ENCODE data around the gene PPT1.
A peak's percentile ranks its signal among the peaks of the same experiment; 100 is the strongest.

Gene PPT1

GRCh38 chr1:40102038-40102437 lies 5.0 kb upstream of the PPT1 start:
- DNase-seq = no peak
- no peak overlapping the region for H3K27ac ChIP-seq (ENCODE audit: low read length, poor library complexity, severe bottlenecking)
- no peak overlapping the region for H2BK5ac ChIP-seq (ENCODE audit: low read depth, low read length, poor library complexity, severe bottlenecking)
- H3K4me1 ChIP-seq (ENCODE audit: control insufficient read depth, insufficient read depth, low read depth, low read length) = peaks cover 4% of the 10 kb centered on the region
- H3K18ac ChIP-seq (ENCODE audit: low read depth in 1 of 2, low read length in 2 of 2) = no peak overlapping the region
- H2AK5ac ChIP-seq (ENCODE audit: low read length, severe bottlenecking) = no peak overlapping the region
- H3K36me3 ChIP-seq (ENCODE audit: control insufficient read depth in 1 of 2, insufficient read depth in 2 of 2, low read depth in 1 of 2, low read length in 2 of 2) = no peaks in the 10 kb centered on the region
- no peak overlapping the region for H3K4me2 ChIP-seq (ENCODE audit: low read length, poor library complexity, severe bottlenecking)
- H3K4ac ChIP-seq (ENCODE audit: low read depth in 1 of 2, low read length in 2 of 2) = no peak overlapping the region
- no peak overlapping the region for H4K8ac ChIP-seq (ENCODE audit: low read length)
- H4K91ac ChIP-seq (ENCODE audit: low read length) = no peak overlapping the region
- peaks cover 0 to 8% of the 10 kb centered on the region in 2 experiments for H3K27me3 ChIP-seq (ENCODE audit: control insufficient read depth in 1 of 2, insufficient read depth in 1 of 2, low read length in 2 of 2)
- no peak overlapping the region for H3K9ac ChIP-seq (ENCODE audit: low read length)
- no CpG with 5 or more reads among the region's 1 CpG for WGBS
- H2BK15ac ChIP-seq (ENCODE audit: low read depth, poor library complexity, severe bottlenecking) = no peak overlapping the region
- H3K79me1 ChIP-seq (replicated peaks; ENCODE audit: low read length, poor library complexity, severe bottlenecking) = no peaks in the 10 kb centered on the region
- H2AFZ ChIP-seq (ENCODE audit: low read depth, low read length) = no peak overlapping the region
- no peak overlapping the region for H3K14ac ChIP-seq (ENCODE audit: low read length in 2 of 2)
- no peak overlapping the region for H2BK120ac ChIP-seq (ENCODE audit: low read depth, low read length)
- H3K4me3 ChIP-seq (ENCODE audit: insufficient read depth in 1 of 2, low read depth in 1 of 2, low read length in 2 of 2) = no peak overlapping the region
- H3K9me3 ChIP-seq (ENCODE audit: control insufficient read depth, low read length) = peaks cover 8% of the 10 kb centered on the region
- no peak overlapping the region for H2BK12ac ChIP-seq (ENCODE audit: low read length in 2 of 2)
- H3K23ac ChIP-seq (ENCODE audit: low read length in 2 of 2) = no peak overlapping the region

DNA sequence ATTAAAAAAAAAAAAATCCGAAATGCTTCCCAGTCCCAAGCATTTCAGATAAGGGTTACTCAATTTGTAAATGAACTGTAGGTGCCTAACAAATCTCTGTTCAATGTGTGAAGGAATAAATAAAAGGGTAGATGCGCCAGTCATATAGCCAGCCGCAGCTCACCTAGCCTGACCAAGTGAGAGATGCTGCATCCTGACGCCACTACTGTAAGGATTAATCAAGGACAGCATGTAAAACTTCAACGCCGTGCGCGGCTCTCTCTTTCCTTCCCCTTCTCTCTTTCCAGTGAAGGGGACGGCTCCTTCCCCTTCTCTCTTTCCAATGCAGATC lies 441 bp downstream of the PPT1 start:
- Histone ChIP-seq H3K4me2 (ENCODE audit: low read length, poor library complexity, severe bottlenecking) (peak overlapping the region; percentile 87), H3K18ac (ENCODE audit: low read depth in 1 of 2, low read length in 2 of 2) (peak overlapping the region; percentile 73 to 86), H3K4ac (ENCODE audit: low read depth in 1 of 2, low read length in 2 of 2) (peak overlapping the region; percentile 35 to 90), H4K91ac (ENCODE audit: low read length) (no peak overlapping the region), H3K14ac (ENCODE audit: low read length in 2 of 2) (no peak overlapping the region), H2BK5ac (ENCODE audit: low read depth, low read length, poor library complexity, severe bottlenecking) (no peak overlapping the region), H3K4me3 (ENCODE audit: insufficient read depth in 1 of 2, low read depth in 1 of 2, low read length in 2 of 2) (peak overlapping the region; percentile 80 to 87), H3K27me3 (ENCODE audit: control insufficient read depth in 1 of 2, insufficient read depth in 1 of 2, low read length in 2 of 2) (peaks cover 0 to 4% of the 10 kb centered on the region in 2 experiments), H3K4me1 (ENCODE audit: control insufficient read depth, insufficient read depth, low read depth, low read length) (peaks cover 4% of the 10 kb centered on the region), H3K79me1 (replicated peaks; ENCODE audit: low read length, poor library complexity, severe bottlenecking) (peaks cover 8% of the 10 kb centered on the region), H4K8ac (ENCODE audit: low read length) (peak overlapping the region; percentile 99), H3K27ac (ENCODE audit: low read length, poor library complexity, severe bottlenecking) (peak overlapping the region; percentile 48), H3K23ac (ENCODE audit: low read length in 2 of 2) (no peak overlapping the region), H3K9me3 (ENCODE audit: control insufficient read depth, low read length) (peaks cover 2% of the 10 kb centered on the region), H3K9ac (ENCODE audit: low read length) (peak overlapping the region; percentile 89), H2BK15ac (ENCODE audit: low read depth, poor library complexity, severe bottlenecking) (no peak overlapping the region), H2BK12ac (ENCODE audit: low read length in 2 of 2) (no peak overlapping the region), H2AK5ac (ENCODE audit: low read length, severe bottlenecking) (no peak overlapping the region), H2BK120ac (ENCODE audit: low read depth, low read length) (no peak overlapping the region), H2AFZ (ENCODE audit: low read depth, low read length) (peak overlapping the region; percentile 95), H3K36me3 (ENCODE audit: control insufficient read depth in 1 of 2, insufficient read depth in 2 of 2, low read depth in 1 of 2, low read length in 2 of 2) (peaks cover 0 to 14% of the 10 kb centered on the region in 2 experiments)
- DNase-seq = no peak
- WGBS = 2% methylated on average over 8 of the region's 9 CpGs

DNA sequence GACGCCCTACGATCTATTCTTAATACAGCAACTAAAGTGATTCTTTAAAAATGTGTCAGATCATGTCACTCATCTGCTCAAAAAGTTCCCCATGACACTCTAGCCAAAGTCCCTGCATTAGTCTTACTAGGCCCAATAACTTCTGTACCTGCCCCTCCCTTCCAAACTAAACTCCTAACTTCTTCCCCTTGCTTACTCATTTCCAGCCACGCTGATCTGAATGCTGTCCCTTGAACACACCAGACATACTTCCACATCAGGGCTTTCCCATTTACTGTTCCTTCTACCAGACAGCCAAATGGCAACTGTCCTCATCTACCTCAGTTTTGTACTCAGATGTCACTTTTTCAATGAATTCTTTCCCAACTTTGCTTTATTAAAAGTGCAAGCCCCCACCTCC lies 1.2 kb downstream of the PPT1 start:
- peaks cover 4% of the 10 kb centered on the region for H3K4me1 ChIP-seq (ENCODE audit: control insufficient read depth, insufficient read depth, low read depth, low read length)
- no peak overlapping the region for H3K18ac ChIP-seq (ENCODE audit: low read depth in 1 of 2, low read length in 2 of 2)
- no peak overlapping the region for H2BK15ac ChIP-seq (ENCODE audit: low read depth, poor library complexity, severe bottlenecking)
- no peak overlapping the region for H3K23ac ChIP-seq (ENCODE audit: low read length in 2 of 2)
- H2AFZ ChIP-seq (ENCODE audit: low read depth, low read length) = no peak overlapping the region
- H3K79me1 ChIP-seq (replicated peaks; ENCODE audit: low read length, poor library complexity, severe bottlenecking) = peaks cover 8% of the 10 kb centered on the region
- no peak overlapping the region for H2BK12ac ChIP-seq (ENCODE audit: low read length in 2 of 2)
- no peak overlapping the region for H3K27ac ChIP-seq (ENCODE audit: low read length, poor library complexity, severe bottlenecking)
- H3K9me3 ChIP-seq (ENCODE audit: control insufficient read depth, low read length) = no peaks in the 10 kb centered on the region
- H3K14ac ChIP-seq (ENCODE audit: low read length in 2 of 2) = no peak overlapping the region
- H2BK120ac ChIP-seq (ENCODE audit: low read depth, low read length) = no peak overlapping the region
- H3K9ac ChIP-seq (ENCODE audit: low read length) = no peak overlapping the region
- no peaks in the 10 kb centered on the region for H3K27me3 ChIP-seq (ENCODE audit: control insufficient read depth in 1 of 2, insufficient read depth in 1 of 2, low read length in 2 of 2)
- no peak overlapping the region for H3K4me2 ChIP-seq (ENCODE audit: low read length, poor library complexity, severe bottlenecking)
- H4K91ac ChIP-seq (ENCODE audit: low read length) = no peak overlapping the region
- no peak overlapping the region for H2AK5ac ChIP-seq (ENCODE audit: low read length, severe bottlenecking)
- no peak overlapping the region for H2BK5ac ChIP-seq (ENCODE audit: low read depth, low read length, poor library complexity, severe bottlenecking)
- peaks cover 0 to 20% of the 10 kb centered on the region in 2 experiments for H3K36me3 ChIP-seq (ENCODE audit: control insufficient read depth in 1 of 2, insufficient read depth in 2 of 2, low read depth in 1 of 2, low read length in 2 of 2)
- no peak overlapping the region for H4K8ac ChIP-seq (ENCODE audit: low read length)
- no peak overlapping the region for H3K4ac ChIP-seq (ENCODE audit: low read depth in 1 of 2, low read length in 2 of 2)
- DNase-seq = no peak
- H3K4me3 ChIP-seq (ENCODE audit: insufficient read depth in 1 of 2, low read depth in 1 of 2, low read length in 2 of 2) = no peak overlapping the region
- 96% methylated on average over 3 of the region's 3 CpGs for WGBS

DNA sequence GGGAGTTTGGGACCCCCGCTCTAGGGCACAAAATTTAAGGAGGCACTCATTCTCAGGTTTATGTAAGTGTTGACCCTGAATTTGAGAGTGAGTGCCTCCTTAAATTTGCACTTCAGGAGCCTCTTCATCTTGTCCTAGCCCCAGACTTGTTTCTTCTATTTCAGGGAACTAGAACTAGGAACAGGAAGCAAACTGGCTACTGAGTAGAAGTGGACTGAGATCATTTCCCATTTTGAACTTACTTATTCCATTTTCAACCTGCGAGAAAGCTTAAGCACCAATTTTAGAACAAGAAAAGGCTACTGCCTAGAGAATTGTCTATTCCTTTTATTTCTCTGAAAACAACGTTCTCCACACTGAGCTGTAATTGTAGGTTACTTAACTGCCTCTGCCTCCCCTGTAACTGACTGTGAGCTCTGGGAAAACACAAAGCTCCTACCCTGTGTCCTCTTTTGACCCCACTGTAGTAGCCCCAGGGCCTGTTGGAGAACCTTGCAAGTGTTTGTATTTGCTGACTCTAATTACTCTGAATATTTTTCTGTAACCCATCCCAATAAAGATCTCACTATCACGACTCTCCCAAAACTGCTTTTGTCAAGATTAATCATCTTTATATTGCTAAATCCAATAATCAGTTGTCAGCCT lies 2.5 kb downstream of the PPT1 start:
- no peak overlapping the region for H3K9ac ChIP-seq (ENCODE audit: low read length)
- H3K79me1 ChIP-seq (replicated peaks; ENCODE audit: low read length, poor library complexity, severe bottlenecking) = peaks cover 8% of the 10 kb centered on the region
- H3K14ac ChIP-seq (ENCODE audit: low read length in 2 of 2) = no peak overlapping the region
- no peak for DNase-seq
- H3K9me3 ChIP-seq (ENCODE audit: control insufficient read depth, low read length) = no peaks in the 10 kb centered on the region
- no peak overlapping the region for H3K18ac ChIP-seq (ENCODE audit: low read depth in 1 of 2, low read length in 2 of 2)
- H3K27me3 ChIP-seq (ENCODE audit: control insufficient read depth in 1 of 2, insufficient read depth in 1 of 2, low read length in 2 of 2) = no peaks in the 10 kb centered on the region
- no peak overlapping the region for H3K4ac ChIP-seq (ENCODE audit: low read depth in 1 of 2, low read length in 2 of 2)
- H3K4me2 ChIP-seq (ENCODE audit: low read length, poor library complexity, severe bottlenecking) = no peak overlapping the region
- no peak overlapping the region for H2BK12ac ChIP-seq (ENCODE audit: low read length in 2 of 2)
- no peak overlapping the region for H2AFZ ChIP-seq (ENCODE audit: low read depth, low read length)
- no peak overlapping the region for H3K27ac ChIP-seq (ENCODE audit: low read length, poor library complexity, severe bottlenecking)
- 82% methylated on average over 4 of the region's 4 CpGs for WGBS
- H3K4me3 ChIP-seq (ENCODE audit: insufficient read depth in 1 of 2, low read depth in 1 of 2, low read length in 2 of 2) = no peak overlapping the region
- no peak overlapping the region for H2BK120ac ChIP-seq (ENCODE audit: low read depth, low read length)
- no peak overlapping the region for H2BK5ac ChIP-seq (ENCODE audit: low read depth, low read length, poor library complexity, severe bottlenecking)
- no peak overlapping the region for H2BK15ac ChIP-seq (ENCODE audit: low read depth, poor library complexity, severe bottlenecking)
- no peak overlapping the region for H2AK5ac ChIP-seq (ENCODE audit: low read length, severe bottlenecking)
- H3K4me1 ChIP-seq (ENCODE audit: control insufficient read depth, insufficient read depth, low read depth, low read length) = peaks cover 4% of the 10 kb centered on the region
- no peak overlapping the region for H4K8ac ChIP-seq (ENCODE audit: low read length)
- H4K91ac ChIP-seq (ENCODE audit: low read length) = no peak overlapping the region
- no peak overlapping the region for H3K23ac ChIP-seq (ENCODE audit: low read length in 2 of 2)
- peaks cover 0 to 33% of the 10 kb centered on the region in 2 experiments for H3K36me3 ChIP-seq (ENCODE audit: control insufficient read depth in 1 of 2, insufficient read depth in 2 of 2, low read depth in 1 of 2, low read length in 2 of 2)

All from mesenchymal stem cell (in vitro differentiated cells and primary cell).